Karpas-422 (cell line): ENCODE data around the gene PHKA1. TPM values are rescaled to one million over a fixed set of nuclear protein-coding genes. Genes with fewer than 3 reads are reported as not detected.

Experiments
- DNase-seq: peaks from one replicate; pipeline ENCODE4 v3.0.0-alpha.2; 2015
- H2AFZ ChIP-seq: fragments of 200-600 bp; sonication (generic); 2 replicates; pipeline ENCODE4 v1.6.1; 2014; ENCODE audit warnings: antibody characterized with exemption, low read length, mixed read lengths
- H3K27ac ChIP-seq: fragments of 200-600 bp; sonication (generic); 2 replicates; pipeline ENCODE4 v1.5.1; 2014; ENCODE audit warnings: mild to moderate bottlenecking, low read length, moderate library complexity
- H3K27me3 ChIP-seq: fragments of 200-600 bp; sonication (generic); 2 replicates; pipeline ENCODE4 v1.6.1; 2014; ENCODE audit warnings: low read length, mixed read lengths
- H3K36me3 ChIP-seq: fragments of 200-600 bp; sonication (generic); 2 replicates; pipeline ENCODE4 v1.6.1; 2014; ENCODE audit warnings: low read length, mixed read lengths; ENCODE audit not compliant: insufficient read depth
- H3K4me1 ChIP-seq: fragments of 200-600 bp; sonication (generic); 2 replicates; pipeline ENCODE4 v1.6.1; 2014; ENCODE audit warnings: mild to moderate bottlenecking, low read length, mixed read lengths
- H3K4me2 ChIP-seq: fragments of 200-600 bp; sonication (generic); 2 replicates; pipeline ENCODE4 v1.6.1; 2014; ENCODE audit warnings: low read length, low read depth, mild to moderate bottlenecking; ENCODE audit not compliant: poor library complexity, severe bottlenecking
- H3K4me3 ChIP-seq: fragments of 200-600 bp; sonication (generic); 2 replicates; pipeline ENCODE4 v1.5.1; 2014; ENCODE audit warnings: mild to moderate bottlenecking, antibody characterized with exemption, low read length, mixed read lengths
- H3K79me2 ChIP-seq: fragments of 200-600 bp; sonication (generic); 2 replicates; pipeline ENCODE4 v1.6.1; 2014; ENCODE audit warnings: mild to moderate bottlenecking, low read length, mixed read lengths
- H3K9ac ChIP-seq: fragments of 200-600 bp; sonication (generic); 2 replicates; pipeline ENCODE4 v1.6.0; 2014; ENCODE audit warnings: low read length
- H3K9me2 ChIP-seq: fragments of 200-600 bp; sonication (generic), shearing (Covaris generic); replicated peaks from 2 replicates; pipeline ENCODE4 v1.6.0; 2014; ENCODE audit warnings: mild to moderate bottlenecking, low read length, moderate library complexity; ENCODE audit not compliant: insufficient read depth
- H3K9me3 ChIP-seq: fragments of 300-700, 200-600 bp; sonication (generic); 2 replicates; pipeline ENCODE4 v1.6.1; 2014; ENCODE audit warnings: low read length, mixed read lengths
- H4K20me1 ChIP-seq: fragments of 200-600 bp; sonication (generic); 2 replicates; pipeline ENCODE4 v1.6.1; 2014; ENCODE audit warnings: mild to moderate bottlenecking, antibody characterized with exemption, low read length, low read depth; ENCODE audit not compliant: insufficient read depth
- total RNA-seq: library from RNA; depleted of rRNA; stranded (reverse); fragments of >200 nt; shearing (Covaris generic); gene quantifications from 2 replicates; pipeline ENCODE4 v1.2.3, GENCODE V29; 2014; ENCODE audit warnings: low replicate concordance

The PHKA1 gene
- total RNA-seq, 1 experiment from 2014 or later: not detected

- H3K36me3 ChIP-seq: no peaks in the 10 kb centered on the region
- H3K27ac ChIP-seq: no peak overlapping the region
- H3K27me3 ChIP-seq: no peaks in the 10 kb centered on the region
- H3K9ac ChIP-seq: no peak overlapping the region
- H3K9me3 ChIP-seq: no peaks in the 10 kb centered on the region
- H3K79me2 ChIP-seq: no peaks in the 10 kb centered on the region
- no peaks in the 10 kb centered on the region for H4K20me1 ChIP-seq
- no peak for DNase-seq
- no peak overlapping the region for H3K4me2 ChIP-seq
- H3K4me3 ChIP-seq: no peak overlapping the region
- no peaks in the 10 kb centered on the region for H3K9me2 ChIP-seq
- no peak overlapping the region for H2AFZ ChIP-seq
- no peaks in the 10 kb centered on the region for H3K4me1 ChIP-seq
Observed at GRCh38 chrX:72662020-72662747, 51.9 kb downstream of the PHKA1 start.

DNA sequence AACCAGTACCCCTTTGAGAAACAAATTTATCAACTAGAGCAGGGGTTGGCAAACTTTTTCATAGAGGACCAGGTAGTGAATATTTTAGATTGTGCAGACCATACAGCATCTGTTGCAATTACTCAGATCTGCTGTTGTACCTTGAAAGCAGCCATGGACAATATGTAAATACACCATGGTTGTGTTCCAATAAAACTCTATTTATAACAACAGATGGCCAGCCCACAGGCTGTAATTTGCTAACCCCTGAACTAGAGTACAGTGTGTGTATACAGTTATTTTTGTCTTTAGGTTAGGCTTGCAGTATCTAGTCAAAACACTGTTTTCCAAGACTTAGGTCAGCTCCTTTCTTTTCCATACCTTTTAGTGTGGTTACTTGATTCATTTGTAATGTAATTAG is 54.4 kb downstream of the PHKA1 start:
- H3K9ac ChIP-seq: no peak overlapping the region
- H3K36me3 ChIP-seq: no peaks in the 10 kb centered on the region
- H3K27ac ChIP-seq: no peak overlapping the region
- H3K4me1 ChIP-seq: no peaks in the 10 kb centered on the region
- no peak overlapping the region for H3K4me3 ChIP-seq
- no peaks in the 10 kb centered on the region for H3K79me2 ChIP-seq
- DNase-seq: no peak
- no peaks in the 10 kb centered on the region for H3K27me3 ChIP-seq
- H3K9me2 ChIP-seq: no peaks in the 10 kb centered on the region
- H3K4me2 ChIP-seq: no peak overlapping the region
- no peaks in the 10 kb centered on the region for H4K20me1 ChIP-seq
- no peaks in the 10 kb centered on the region for H3K9me3 ChIP-seq
- no peak overlapping the region for H2AFZ ChIP-seq

DNA sequence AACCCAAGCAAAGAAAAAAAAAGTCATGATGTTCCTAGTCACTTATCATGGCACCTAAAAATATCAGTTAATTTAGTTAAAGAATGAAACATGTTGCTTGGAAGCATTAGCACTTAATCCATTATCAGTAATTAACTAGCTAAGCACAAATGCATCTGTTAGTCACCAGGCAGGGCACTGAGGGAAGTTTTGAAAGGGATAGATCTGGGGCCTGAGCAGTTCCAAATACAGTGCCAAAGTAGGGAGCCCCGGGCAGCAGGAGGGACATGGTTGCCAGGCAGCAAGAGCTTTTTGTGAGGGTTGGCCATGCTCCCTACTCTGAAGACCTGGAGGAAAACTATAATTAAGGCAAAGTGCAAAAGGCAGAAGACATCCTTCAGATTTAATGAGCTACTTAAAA is 62.0 kb downstream of the PHKA1 start:
- no peaks in the 10 kb centered on the region for H3K27me3 ChIP-seq
- no peak overlapping the region for H3K9ac ChIP-seq
- DNase-seq: no peak
- no peak overlapping the region for H3K27ac ChIP-seq
- no peaks in the 10 kb centered on the region for H4K20me1 ChIP-seq
- H3K36me3 ChIP-seq: no peaks in the 10 kb centered on the region
- H3K4me1 ChIP-seq: no peaks in the 10 kb centered on the region
- H3K9me2 ChIP-seq: no peaks in the 10 kb centered on the region
- no peak overlapping the region for H2AFZ ChIP-seq
- no peaks in the 10 kb centered on the region for H3K79me2 ChIP-seq
- no peak overlapping the region for H3K4me3 ChIP-seq
- no peaks in the 10 kb centered on the region for H3K9me3 ChIP-seq
- no peak overlapping the region for H3K4me2 ChIP-seq

DNA sequence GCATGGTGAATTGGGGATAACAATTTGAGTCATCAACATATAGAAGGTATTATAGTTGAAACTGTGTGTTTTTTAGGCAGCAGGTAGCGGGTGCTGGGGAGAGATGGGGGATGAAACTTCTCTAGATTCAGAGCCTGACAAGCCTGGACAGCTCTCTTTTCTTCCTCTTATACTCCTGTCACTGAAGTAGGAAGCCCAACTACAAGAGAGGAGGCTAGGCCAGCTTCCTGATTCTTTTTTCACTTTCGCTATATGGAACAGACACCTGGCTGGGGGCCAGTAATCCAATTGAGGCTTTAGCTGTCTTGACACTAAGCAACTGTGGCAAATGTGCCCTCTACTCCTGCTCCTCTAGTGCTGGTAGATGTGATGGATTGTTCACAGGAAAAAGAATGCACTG is 69.2 kb downstream of the PHKA1 start:
- Histone ChIP-seq H3K27ac (no peak overlapping the region), H3K27me3 (no peaks in the 10 kb centered on the region), H3K9me3 (no peaks in the 10 kb centered on the region), H3K4me2 (no peak overlapping the region), H3K9ac (no peak overlapping the region), H3K79me2 (no peaks in the 10 kb centered on the region), H2AFZ (no peak overlapping the region), H3K4me3 (no peak overlapping the region), H3K9me2 (no peaks in the 10 kb centered on the region), H3K4me1 (no peaks in the 10 kb centered on the region), H3K36me3 (no peaks in the 10 kb centered on the region), H4K20me1 (no peaks in the 10 kb centered on the region)
- DNase-seq: no peak

GRCh38 chrX:72641611-72642010 is 72.5 kb downstream of the PHKA1 start:
- Histone ChIP-seq H2AFZ (no peak overlapping the region), H3K9me3 (no peaks in the 10 kb centered on the region), H3K4me3 (no peak overlapping the region), H3K9me2 (no peaks in the 10 kb centered on the region), H4K20me1 (no peaks in the 10 kb centered on the region), H3K27me3 (no peaks in the 10 kb centered on the region), H3K4me1 (no peaks in the 10 kb centered on the region), H3K4me2 (no peak overlapping the region), H3K36me3 (no peaks in the 10 kb centered on the region), H3K9ac (no peak overlapping the region), H3K79me2 (no peaks in the 10 kb centered on the region), H3K27ac (no peak overlapping the region)
- DNase-seq: no peak

DNA sequence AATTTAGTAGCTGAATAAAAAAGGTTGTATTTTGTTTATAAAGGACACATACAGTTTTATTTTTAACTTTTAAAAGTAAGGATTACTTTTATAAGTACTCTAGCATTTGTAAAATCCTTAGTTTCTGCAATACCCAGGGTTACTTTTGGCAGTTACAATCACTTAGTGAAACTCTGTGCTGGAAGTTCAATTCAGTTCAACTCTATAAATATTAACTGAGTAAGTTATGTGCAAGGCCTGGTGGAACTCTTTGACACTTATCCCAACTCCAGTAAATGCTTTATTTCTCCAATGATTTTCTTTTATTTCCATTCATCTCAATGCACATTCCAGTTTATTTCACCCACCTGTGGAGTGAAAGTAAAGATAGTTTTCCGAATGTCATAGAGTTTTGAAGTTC is 78.2 kb downstream of the PHKA1 start:
- H3K9me3 ChIP-seq: no peaks in the 10 kb centered on the region
- no peaks in the 10 kb centered on the region for H3K4me1 ChIP-seq
- H3K9ac ChIP-seq: no peak overlapping the region
- no peak for DNase-seq
- no peaks in the 10 kb centered on the region for H3K36me3 ChIP-seq
- no peak overlapping the region for H3K27ac ChIP-seq
- H3K27me3 ChIP-seq: no peaks in the 10 kb centered on the region
- no peak overlapping the region for H2AFZ ChIP-seq
- H3K9me2 ChIP-seq: no peaks in the 10 kb centered on the region
- H3K4me3 ChIP-seq: no peak overlapping the region
- H3K4me2 ChIP-seq: no peak overlapping the region
- H3K79me2 ChIP-seq: no peaks in the 10 kb centered on the region
- H4K20me1 ChIP-seq: no peaks in the 10 kb centered on the region

- Histone ChIP-seq H3K9ac (no peak overlapping the region), H3K27me3 (no peaks in the 10 kb centered on the region), H4K20me1 (no peaks in the 10 kb centered on the region), H2AFZ (no peak overlapping the region), H3K27ac (no peak overlapping the region), H3K9me3 (no peaks in the 10 kb centered on the region), H3K4me2 (no peak overlapping the region), H3K4me3 (no peak overlapping the region), H3K79me2 (no peaks in the 10 kb centered on the region), H3K36me3 (no peaks in the 10 kb centered on the region), H3K9me2 (no peaks in the 10 kb centered on the region), H3K4me1 (no peaks in the 10 kb centered on the region)
- no peak for DNase-seq
Observed at GRCh38 chrX:72634331-72634730, 79.8 kb downstream of the PHKA1 start.

- no peaks in the 10 kb centered on the region for H4K20me1 ChIP-seq
- no peak overlapping the region for H3K4me2 ChIP-seq
- H3K9ac ChIP-seq: no peak overlapping the region
- no peaks in the 10 kb centered on the region for H3K9me3 ChIP-seq
- H2AFZ ChIP-seq: no peak overlapping the region
- no peaks in the 10 kb centered on the region for H3K36me3 ChIP-seq
- H3K79me2 ChIP-seq: no peaks in the 10 kb centered on the region
- no peak overlapping the region for H3K27ac ChIP-seq
- no peak overlapping the region for H3K4me3 ChIP-seq
- no peaks in the 10 kb centered on the region for H3K9me2 ChIP-seq
- H3K27me3 ChIP-seq: no peaks in the 10 kb centered on the region
- no peaks in the 10 kb centered on the region for H3K4me1 ChIP-seq
- no peak for DNase-seq
Observed at GRCh38 chrX:72630185-72630584, 83.9 kb downstream of the PHKA1 start.
